OCI-LY1 (cell line): ENCODE results near the gene FSTL5.

Source experiments
- H2AFZ ChIP-seq: fragments of 200-600 bp; sonication (generic), shearing (Covaris generic); 2 replicates; pipeline ENCODE4 v1.6.0; 2014; ENCODE audit warnings: antibody characterized with exemption, mild to moderate bottlenecking, low read length
- H3F3A ChIP-seq: fragments of 200-600 bp; sonication (generic), shearing (Covaris generic); 2 replicates; pipeline ENCODE4 v1.6.0; 2014; ENCODE audit warnings: mild to moderate bottlenecking, antibody characterized with exemption, low read length, moderate library complexity; ENCODE audit not compliant: insufficient read depth
- H3K27ac ChIP-seq: fragments of 200-600 bp; sonication (generic); 2 replicates; pipeline ENCODE4 v1.5.1; 2014; ENCODE audit warnings: low read length, mixed run types, mild to moderate bottlenecking, low read depth; ENCODE audit not compliant: poor library complexity, severe bottlenecking
- H3K27me3 ChIP-seq: fragments of 200-600 bp; sonication (generic); 2 replicates; pipeline ENCODE4 v1.6.0; 2014; ENCODE audit warnings: antibody characterized with exemption, mild to moderate bottlenecking, low read length, moderate library complexity; ENCODE audit not compliant: insufficient read depth
- H3K36me3 ChIP-seq: fragments of 200-600 bp; sonication (generic); 2 replicates; pipeline ENCODE4 v1.6.1; 2014; ENCODE audit warnings: mild to moderate bottlenecking, antibody characterized with exemption, low read length, moderate library complexity, mixed read lengths; ENCODE audit not compliant: insufficient read depth
- H3K4me1 ChIP-seq: fragments of 200-600 bp; sonication (generic); 2 replicates; pipeline ENCODE4 v1.5.1; 2014; ENCODE audit warnings: mild to moderate bottlenecking, low read length, moderate library complexity; ENCODE audit not compliant: insufficient read depth, severe bottlenecking
- H3K4me2 ChIP-seq: fragments of 200-600 bp; sonication (generic), shearing (Covaris generic); 2 replicates; pipeline ENCODE4 v1.6.1; 2014; ENCODE audit warnings: low read length
- H3K4me3 ChIP-seq: fragments of 200-600 bp; sonication (generic); 2 replicates; pipeline ENCODE4 v1.5.1; 2014; ENCODE audit warnings: low read length, low read depth, mild to moderate bottlenecking, mixed read lengths; ENCODE audit not compliant: poor library complexity, severe bottlenecking
- H3K79me2 ChIP-seq: fragments of 200-600 bp; shearing (Covaris generic); 2 replicates; pipeline ENCODE4 v1.6.1; 2016; ENCODE audit warnings: mixed run types, low read length, mixed read lengths; ENCODE audit not compliant: insufficient read depth
- H3K9ac ChIP-seq: fragments of 200-600 bp; sonication (generic), shearing (Covaris generic); 2 replicates; pipeline ENCODE4 v1.6.1; 2014; ENCODE audit warnings: mild to moderate bottlenecking, low read length, mixed read lengths
- H3K9me2 ChIP-seq: fragments of 200-600 bp; sonication (generic), shearing (Covaris generic); 2 replicates; pipeline ENCODE4 v1.6.1; 2014; ENCODE audit warnings: low read depth, mild to moderate bottlenecking, low read length, mixed read lengths
- H3K9me3 ChIP-seq: fragments of 200-600 bp; shearing (Covaris generic); 2 replicates; pipeline ENCODE4 v1.6.1; 2014; ENCODE audit warnings: low read length, mixed read lengths
- H4K20me1 ChIP-seq: fragments of 200-600 bp; sonication (generic), shearing (Covaris generic); 2 replicates; pipeline ENCODE4 v1.6.0; 2016; ENCODE audit warnings: mild to moderate bottlenecking, low read length; ENCODE audit not compliant: insufficient read depth
- EZH2 ChIP-seq: fragments of 200-600 bp; sonication (generic), shearing (Covaris generic); IDR thresholded peaks from 2 replicates; pipeline ENCODE4 v1.8.0; 2017; ENCODE audit warnings: borderline replicate concordance, mixed run types, mild to moderate bottlenecking, antibody characterized with exemption, low read length, moderate library complexity, mixed read lengths
- TF ChIP-seq, protein P1 (sequence below): fragments of 200-600 bp; sonication (generic), shearing (Covaris generic); IDR thresholded peaks from 2 replicates; pipeline ENCODE4 v1.5.1; 2017; ENCODE audit warnings: mild to moderate bottlenecking, antibody characterized with exemption, low read length, moderate library complexity, mixed read lengths

The FSTL5 gene

DNA sequence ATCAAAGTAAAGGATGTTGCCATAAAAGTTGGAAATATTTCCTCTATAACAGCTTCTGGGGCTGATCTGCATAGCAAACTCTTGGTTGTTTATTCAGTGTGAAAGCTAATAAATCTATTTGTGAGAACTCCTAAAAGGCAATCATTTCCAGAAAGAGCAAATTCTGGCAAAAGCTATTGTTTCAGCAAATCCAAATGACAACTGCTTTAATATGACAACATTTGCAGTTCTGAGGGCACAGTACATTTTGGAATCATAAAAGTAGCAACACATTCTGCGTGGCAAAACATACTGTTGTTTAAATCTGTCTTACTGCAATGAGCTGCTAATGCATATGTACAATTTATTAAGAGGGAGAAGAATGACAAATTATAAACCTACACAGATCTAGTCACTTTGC is 818.1 kb downstream of the FSTL5 start:
- Histone ChIP-seq H3K9me3 (no peaks in the 10 kb centered on the region), H3K27ac (no peak overlapping the region), H3K9ac (no peak overlapping the region), H3K79me2 (no peaks in the 10 kb centered on the region), H3K4me2 (no peak overlapping the region), H2AFZ (no peak overlapping the region), H4K20me1 (no peaks in the 10 kb centered on the region), H3K4me1 (no peaks in the 10 kb centered on the region), H3K27me3 (no peaks in the 10 kb centered on the region), H3K36me3 (no peaks in the 10 kb centered on the region), H3F3A (no peaks in the 10 kb centered on the region), H3K4me3 (no peak overlapping the region), H3K9me2 (no peaks in the 10 kb centered on the region)
- TF ChIP-seq, protein P1, sequence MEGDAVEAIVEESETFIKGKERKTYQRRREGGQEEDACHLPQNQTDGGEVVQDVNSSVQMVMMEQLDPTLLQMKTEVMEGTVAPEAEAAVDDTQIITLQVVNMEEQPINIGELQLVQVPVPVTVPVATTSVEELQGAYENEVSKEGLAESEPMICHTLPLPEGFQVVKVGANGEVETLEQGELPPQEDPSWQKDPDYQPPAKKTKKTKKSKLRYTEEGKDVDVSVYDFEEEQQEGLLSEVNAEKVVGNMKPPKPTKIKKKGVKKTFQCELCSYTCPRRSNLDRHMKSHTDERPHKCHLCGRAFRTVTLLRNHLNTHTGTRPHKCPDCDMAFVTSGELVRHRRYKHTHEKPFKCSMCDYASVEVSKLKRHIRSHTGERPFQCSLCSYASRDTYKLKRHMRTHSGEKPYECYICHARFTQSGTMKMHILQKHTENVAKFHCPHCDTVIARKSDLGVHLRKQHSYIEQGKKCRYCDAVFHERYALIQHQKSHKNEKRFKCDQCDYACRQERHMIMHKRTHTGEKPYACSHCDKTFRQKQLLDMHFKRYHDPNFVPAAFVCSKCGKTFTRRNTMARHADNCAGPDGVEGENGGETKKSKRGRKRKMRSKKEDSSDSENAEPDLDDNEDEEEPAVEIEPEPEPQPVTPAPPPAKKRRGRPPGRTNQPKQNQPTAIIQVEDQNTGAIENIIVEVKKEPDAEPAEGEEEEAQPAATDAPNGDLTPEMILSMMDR = no peak
- TF ChIP-seq EZH2 = no peak

GRCh38 chr4:161343569-161343950 is 820.2 kb downstream of the FSTL5 start:
- H4K20me1 ChIP-seq = no peaks in the 10 kb centered on the region
- no peak for TF ChIP-seq EZH2
- TF ChIP-seq, protein P1 = no peak
- H2AFZ ChIP-seq = no peak overlapping the region
- H3K9ac ChIP-seq = no peak overlapping the region
- H3K9me3 ChIP-seq = no peaks in the 10 kb centered on the region
- no peak overlapping the region for H3K4me3 ChIP-seq
- no peaks in the 10 kb centered on the region for H3K27me3 ChIP-seq
- H3K9me2 ChIP-seq = no peaks in the 10 kb centered on the region
- H3K4me2 ChIP-seq = no peak overlapping the region
- no peak overlapping the region for H3K27ac ChIP-seq
- no peaks in the 10 kb centered on the region for H3F3A ChIP-seq
- H3K79me2 ChIP-seq = no peaks in the 10 kb centered on the region
- H3K36me3 ChIP-seq = no peaks in the 10 kb centered on the region
- no peaks in the 10 kb centered on the region for H3K4me1 ChIP-seq

DNA sequence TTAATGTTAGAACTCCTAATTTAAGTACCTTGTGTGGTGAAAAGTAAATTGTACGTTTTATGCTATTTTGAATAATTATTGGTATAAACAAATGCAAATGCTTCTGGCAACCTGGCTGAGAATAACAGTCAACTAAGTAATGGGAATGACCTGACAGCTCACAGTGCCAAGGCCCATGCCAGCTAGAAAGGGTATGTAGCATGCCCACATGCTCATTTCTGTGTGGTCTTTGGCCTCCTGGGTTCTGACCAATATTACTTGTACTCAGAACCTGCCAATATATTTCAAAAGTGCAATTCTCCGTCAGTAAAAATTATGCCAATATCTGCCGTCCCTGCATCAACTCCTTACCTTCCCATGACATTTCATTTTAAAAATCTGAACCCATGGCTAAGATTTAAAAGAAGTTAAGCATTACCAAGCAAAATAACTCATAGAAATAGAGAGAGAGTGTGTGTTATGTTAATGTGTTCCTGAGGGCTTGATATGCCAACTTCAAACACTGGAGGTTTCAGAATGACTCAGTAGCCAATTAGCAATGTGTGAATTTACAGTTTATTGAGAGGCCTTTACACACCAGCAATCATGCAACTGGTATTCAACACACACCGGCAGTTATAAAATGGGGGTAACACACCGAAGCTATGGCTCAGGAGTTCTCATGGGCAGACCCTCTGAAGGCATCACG is 820.8 kb downstream of the FSTL5 start:
- Histone ChIP-seq H3K4me1 (no peaks in the 10 kb centered on the region), H3K4me2 (no peak overlapping the region), H3K27ac (no peak overlapping the region), H2AFZ (no peak overlapping the region), H3K36me3 (no peaks in the 10 kb centered on the region), H3K9ac (no peak overlapping the region), H3K9me3 (no peaks in the 10 kb centered on the region), H3K79me2 (no peaks in the 10 kb centered on the region), H3K27me3 (no peaks in the 10 kb centered on the region), H3K4me3 (no peak overlapping the region), H3F3A (no peaks in the 10 kb centered on the region), H3K9me2 (no peaks in the 10 kb centered on the region), H4K20me1 (no peaks in the 10 kb centered on the region)
- TF ChIP-seq, protein P1 = no peak
- TF ChIP-seq EZH2 = no peak
